Sigmoid colon (tissue), 7 donors: ENCODE data around the gene GNAS-AS1. TPM values are rescaled to one million over a fixed set of nuclear protein-coding genes. Genes with fewer than 3 reads are reported as not detected.
A peak's percentile ranks its signal among the peaks of the same experiment; 100 is the strongest.

ENCODE experiments used
- DNase-seq: peaks from one replicate; pipeline ENCODE4 v3.0.0-alpha.2; 2019
- H3K27ac ChIP-seq, 4 donors: fragments of 200-600 bp; sonication (generic); one replicate each; pipeline ENCODE4 v1.5.1; 2016 to 2019; ENCODE audit warnings: mild to moderate bottlenecking in 1 of 4
- H3K27me3 ChIP-seq, 3 donors: fragments of 200-600 bp; sonication (generic); one replicate each; pipeline ENCODE4 v1.5.1; 2019; ENCODE audit warnings: mild to moderate bottlenecking in 1 of 3
- H3K36me3 ChIP-seq, 4 donors: fragments of 200-600 bp; sonication (generic); one replicate each; pipeline ENCODE4 v1.5.1; 2016 to 2019
- H3K4me1 ChIP-seq, 4 donors: fragments of 200-600 bp; sonication (generic); one replicate each; pipeline ENCODE4 v1.5.1; 2017 to 2019
- H3K4me3 ChIP-seq, 4 donors: fragments of 200-600 bp; sonication (generic); one replicate each; pipeline ENCODE4 v1.5.1; 2017 to 2019; ENCODE audit warnings: mild to moderate bottlenecking in 2 of 4, moderate library complexity in 1 of 4
- H3K9me3 ChIP-seq, 4 donors: fragments of 200-600 bp in 3 of 4; sonication (generic) in 3 of 4; one replicate each; pipeline versions ENCODE4 v1.5.1 to v1.6.1; 2013 to 2019
- EP300 ChIP-seq, 4 donors: sonication (generic); formaldehyde crosslinking; IDR thresholded peaks; one replicate each; pipeline ENCODE4 v1.6.1; 2017; ENCODE audit warnings: antibody characterized with exemption in 4 of 4
- POLR2A ChIP-seq, 2 donors: fragments of 450-650 bp; IDR thresholded peaks; one replicate each; pipeline ENCODE4 v1.6.1; 2016; ENCODE audit warnings: antibody characterized with exemption in 2 of 2, mild to moderate bottlenecking in 2 of 2, moderate library complexity in 2 of 2
- POLR2AphosphoS5 ChIP-seq, 4 donors: sonication (generic); formaldehyde crosslinking; IDR thresholded peaks; one replicate each; pipeline ENCODE4 v1.6.1; 2017; ENCODE audit warnings: antibody characterized with exemption in 4 of 4
- WGBS, 2 donors: extraction: QIAGEN DNeasy Blood & Tissue Kit; methylation state at CpG; one replicate each; pipeline ENCODE4 v1.1.7; 2013; 5-methylcytosine and 5-hydroxymethylcytosine counted together
- intact Hi-C: fragments of 100-400 bp; cut with DNase I; formaldehyde crosslinking; loops from one replicate; pipeline ENCODE4 v1.15.1; 2023
- polyA plus RNA-seq, 3 donors: library from polyadenylated mRNA; stranded (reverse); fragments of 200-250 nt; gene quantifications; one replicate each; pipeline ENCODE4 v1.2.3, GENCODE V29; 2013
- total RNA-seq, 4 donors: library from RNA; depleted of rRNA; stranded (reverse); fragments of >200 nt; gene quantifications; one replicate each; pipeline ENCODE4 v1.1.0, GENCODE V29; 2016
- TF ChIP-seq, protein P1 (sequence below), 4 experiments: fragments of 450-650 bp in 3 of 4; fragments of 200-600 bp in 1 of 4; IDR thresholded peaks; one replicate each; pipeline ENCODE4 v1.5.1; 2016 to 2019; ENCODE audit warnings: antibody characterized with exemption in 4 of 4, mild to moderate bottlenecking in 3 of 4, moderate library complexity in 2 of 4
- donor health status: healthy with polysubstance abuse.
- donor health status: Bipolar disorder and iron deficiency.
- donor health status: healthy.

Gene GNAS-AS1
- total and polyA plus RNA-seq, 7 donors: 0.33 to 0.69 (median 0.36) TPM; not detected in 4

DNA sequence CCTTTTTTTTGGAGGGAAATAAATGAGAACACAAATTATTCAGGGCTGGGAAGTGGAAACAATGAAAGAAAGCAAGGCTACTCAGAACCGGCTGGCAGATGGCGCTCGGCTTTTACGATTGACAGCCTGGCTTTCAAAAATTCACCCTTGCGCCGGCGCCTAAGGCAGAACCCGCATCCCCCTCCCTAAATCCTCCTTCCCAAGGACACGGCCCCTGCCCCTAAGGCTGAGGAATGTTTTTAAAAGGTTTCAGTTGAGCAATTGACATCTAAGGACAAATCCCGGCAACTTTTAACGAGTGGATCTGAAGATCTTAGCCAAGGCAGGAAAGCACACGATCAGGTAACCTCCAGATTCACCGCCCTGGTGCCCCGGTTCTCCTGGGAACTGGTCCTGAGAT, 18.1 kb upstream of the GNAS-AS1 start:
- WGBS, 2 donors: 58 to 71% methylated on average over 14 of the region's 14 CpGs
- no peak for DNase-seq
- intact Hi-C loops: loop anchor here (10.0 kb wide), 1 partner anchor 214 kb away; the partner anchor contains the start of gene STX16
- no peaks in the 10 kb centered on the region for H3K36me3 ChIP-seq
- no peak overlapping the region for H3K27ac ChIP-seq
- H3K27me3 ChIP-seq: no peaks in the 10 kb centered on the region
- H3K4me1 ChIP-seq: no peaks in the 10 kb centered on the region
- H3K9me3 ChIP-seq: no peaks in the 10 kb centered on the region
- TF ChIP-seq EP300 (IDR thresholded peaks at IDR 0.05) (no peak), POLR2A (IDR thresholded peaks at IDR 0.05) (no peak), POLR2AphosphoS5 (IDR thresholded peaks at IDR 0.05) (no peak)
- TF ChIP-seq, protein P1, sequence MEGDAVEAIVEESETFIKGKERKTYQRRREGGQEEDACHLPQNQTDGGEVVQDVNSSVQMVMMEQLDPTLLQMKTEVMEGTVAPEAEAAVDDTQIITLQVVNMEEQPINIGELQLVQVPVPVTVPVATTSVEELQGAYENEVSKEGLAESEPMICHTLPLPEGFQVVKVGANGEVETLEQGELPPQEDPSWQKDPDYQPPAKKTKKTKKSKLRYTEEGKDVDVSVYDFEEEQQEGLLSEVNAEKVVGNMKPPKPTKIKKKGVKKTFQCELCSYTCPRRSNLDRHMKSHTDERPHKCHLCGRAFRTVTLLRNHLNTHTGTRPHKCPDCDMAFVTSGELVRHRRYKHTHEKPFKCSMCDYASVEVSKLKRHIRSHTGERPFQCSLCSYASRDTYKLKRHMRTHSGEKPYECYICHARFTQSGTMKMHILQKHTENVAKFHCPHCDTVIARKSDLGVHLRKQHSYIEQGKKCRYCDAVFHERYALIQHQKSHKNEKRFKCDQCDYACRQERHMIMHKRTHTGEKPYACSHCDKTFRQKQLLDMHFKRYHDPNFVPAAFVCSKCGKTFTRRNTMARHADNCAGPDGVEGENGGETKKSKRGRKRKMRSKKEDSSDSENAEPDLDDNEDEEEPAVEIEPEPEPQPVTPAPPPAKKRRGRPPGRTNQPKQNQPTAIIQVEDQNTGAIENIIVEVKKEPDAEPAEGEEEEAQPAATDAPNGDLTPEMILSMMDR (IDR thresholded peaks at IDR 0.05): no peak
- no peak overlapping the region for H3K4me3 ChIP-seq

DNA sequence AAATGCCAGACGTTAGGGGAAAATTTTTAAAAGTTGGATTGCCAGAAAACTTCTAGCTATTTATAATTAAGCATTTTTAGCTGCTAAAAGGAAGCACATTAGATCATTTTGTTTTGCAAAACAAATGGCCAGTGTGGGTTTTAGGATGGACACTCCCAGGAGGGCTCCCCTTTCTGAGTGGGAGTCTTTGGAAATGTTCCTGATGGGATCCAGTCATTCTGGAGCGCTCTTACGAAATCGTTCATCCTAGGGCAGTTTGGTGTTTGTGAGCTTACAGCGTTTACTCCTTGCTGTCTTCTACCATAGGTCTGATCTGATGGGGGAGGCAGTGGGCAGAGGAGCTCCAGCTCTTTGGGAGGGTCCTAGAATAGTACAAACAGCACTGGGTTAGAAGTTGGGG, 16.5 kb upstream of the GNAS-AS1 start:
- intact Hi-C loops: loop anchor here (10.0 kb wide), 1 partner anchor 212 kb away; the partner anchor contains the start of gene STX16
- Histone ChIP-seq H3K4me3 (no peak overlapping the region), H3K4me1 (no peaks in the 10 kb centered on the region), H3K27ac (no peak overlapping the region), H3K27me3 (no peaks in the 10 kb centered on the region), H3K36me3 (no peaks in the 10 kb centered on the region), H3K9me3 (no peaks in the 10 kb centered on the region)
- TF ChIP-seq POLR2AphosphoS5 (IDR thresholded peaks at IDR 0.05): peak in 1 of 4 donors; percentile 5
- TF ChIP-seq, protein P1 (IDR thresholded peaks at IDR 0.05): no peak
- TF ChIP-seq POLR2A (IDR thresholded peaks at IDR 0.05): no peak
- TF ChIP-seq EP300 (IDR thresholded peaks at IDR 0.05): no peak
- DNase-seq: no peak
- 73 to 80% methylated on average over 5 of the region's 5 CpGs for WGBS, 2 donors

DNA sequence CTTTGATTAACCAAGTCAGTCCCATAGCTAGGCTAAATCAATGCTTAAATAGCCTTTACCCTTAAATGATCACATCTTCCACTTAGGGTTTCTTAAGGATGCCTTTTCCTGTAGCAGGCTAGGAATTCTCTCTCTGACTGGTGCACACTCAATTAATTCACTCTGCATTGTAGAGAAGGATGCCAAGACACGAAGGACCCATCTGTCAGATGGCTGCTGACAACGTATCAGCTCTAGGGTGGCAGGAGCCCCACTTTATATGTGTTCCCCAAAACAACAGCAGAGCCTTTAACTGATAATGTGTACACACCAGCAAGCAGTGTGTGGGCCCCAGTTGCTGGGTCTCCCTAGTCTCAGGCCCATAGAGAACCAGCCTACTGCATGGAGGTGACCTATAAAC, 15.1 kb upstream of the GNAS-AS1 start:
- Histone ChIP-seq H3K4me3 (no peak overlapping the region), H3K4me1 (no peaks in the 10 kb centered on the region), H3K36me3 (no peaks in the 10 kb centered on the region), H3K9me3 (no peaks in the 10 kb centered on the region), H3K27me3 (no peaks in the 10 kb centered on the region), H3K27ac (no peak overlapping the region)
- no peak for DNase-seq
- 94% methylated on average over 2 of the region's 2 CpGs for WGBS, 2 donors
- TF ChIP-seq POLR2AphosphoS5 (IDR thresholded peaks at IDR 0.05): no peak
- TF ChIP-seq, protein P1 (IDR thresholded peaks at IDR 0.05): no peak
- TF ChIP-seq POLR2A (IDR thresholded peaks at IDR 0.05): no peak
- TF ChIP-seq EP300 (IDR thresholded peaks at IDR 0.05): no peak
- intact Hi-C loops: loop anchor here (10.0 kb wide), 1 partner anchor 211 kb away; the partner anchor contains the start of gene STX16

DNA sequence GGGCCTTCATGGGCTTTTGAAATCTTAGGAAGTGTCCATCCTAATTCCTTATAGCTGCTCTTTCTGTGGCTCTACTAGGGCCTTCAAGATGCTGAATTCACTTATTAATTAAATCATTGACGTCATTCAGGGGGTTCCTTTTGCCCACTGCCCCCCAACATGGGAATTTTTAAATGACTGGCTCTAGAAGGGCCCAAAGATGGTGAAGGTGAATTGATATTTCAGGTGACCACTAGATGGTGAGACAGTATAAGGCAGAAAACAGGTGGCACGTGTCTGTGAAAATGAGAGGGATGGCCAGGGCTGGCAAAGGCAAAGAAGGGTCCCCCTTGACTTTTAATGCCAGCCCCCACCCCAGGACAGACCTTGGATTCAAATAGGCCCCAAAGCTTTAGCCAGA, 13.6 kb upstream of the GNAS-AS1 start:
- TF ChIP-seq EP300 (IDR thresholded peaks at IDR 0.05) (no peak), POLR2A (IDR thresholded peaks at IDR 0.05) (no peak), POLR2AphosphoS5 (IDR thresholded peaks at IDR 0.05) (no peak)
- TF ChIP-seq, protein P1 (IDR thresholded peaks at IDR 0.05): no peak
- H3K27me3 ChIP-seq: no peaks in the 10 kb centered on the region
- no peaks in the 10 kb centered on the region for H3K9me3 ChIP-seq
- intact Hi-C loops: loop anchor here (10.0 kb wide), 1 partner anchor 210 kb away; the partner anchor contains the start of gene STX16
- DNase-seq: no peak
- WGBS, 2 donors: 50 to 56% methylated on average over 2 of the region's 2 CpGs
- no peak overlapping the region for H3K4me3 ChIP-seq
- no peak overlapping the region for H3K27ac ChIP-seq
- H3K4me1 ChIP-seq: no peaks in the 10 kb centered on the region
- H3K36me3 ChIP-seq: no peaks in the 10 kb centered on the region
